GM12878 (cell line): Measurements from ENCODE around the gene DDX10. TPM values are rescaled to one million over a fixed set of nuclear protein-coding genes. Genes with fewer than 3 reads are reported as not detected.

ENCODE experiments used
- BRCA1 ChIP-seq: IDR thresholded peaks from 2 replicates; pipeline ENCODE4 v1.6.1; 2011; ENCODE audit warnings: low read depth, low read length, improper control_type of control experiment
- CBFB ChIP-seq: IDR thresholded peaks from 2 replicates; pipeline ENCODE4 v1.6.1; 2016; ENCODE audit warnings: antibody characterized with exemption, low read depth
- CREM ChIP-seq: IDR thresholded peaks from 2 replicates; pipeline ENCODE4 v1.6.1; 2014; ENCODE audit warnings: antibody characterized with exemption, low read depth
- ETV6 ChIP-seq, 2 experiments: fragments of 450-650 bp in 1 of 2; IDR thresholded peaks in 1 of 2; conservative IDR thresholded peaks in 1 of 2; 2 replicates each; pipeline ENCODE4 v1.6.1; 2014; ENCODE audit warnings: antibody characterized with exemption in 1 of 2, borderline replicate concordance in 1 of 2, low read depth in 1 of 2, mild to moderate bottlenecking in 1 of 2, moderate library complexity in 1 of 2
- IKZF2 ChIP-seq, 2 experiments: fragments of 450-650 bp; IDR thresholded peaks; 2 replicates each; pipeline ENCODE4 v1.6.1; 2017; ENCODE audit warnings: mild to moderate bottlenecking in 2 of 2, moderate library complexity in 2 of 2
- JUNB ChIP-seq: IDR thresholded peaks from 2 replicates; pipeline ENCODE4 v1.6.1; 2016; ENCODE audit warnings: antibody characterized with exemption, mild to moderate bottlenecking
- JUND ChIP-seq: IDR thresholded peaks from 2 replicates; pipeline ENCODE4 v1.6.1; 2012; ENCODE audit warnings: low read depth, mild to moderate bottlenecking, low read length, improper control_type of control experiment, moderate library complexity
- KLF5 ChIP-seq: fragments of 450-650 bp; IDR thresholded peaks from 2 replicates; pipeline ENCODE4 v1.6.1; 2014; ENCODE audit warnings: mild to moderate bottlenecking; ENCODE audit not compliant: partially characterized antibody
- LARP7 ChIP-seq: fragments of 450-650 bp; IDR thresholded peaks from 2 replicates; pipeline ENCODE4 v1.6.1; 2017; ENCODE audit warnings: mild to moderate bottlenecking
- MYB ChIP-seq: fragments of 150-350 bp; IDR thresholded peaks from 2 replicates; pipeline ENCODE4 v1.6.1; 2014; ENCODE audit warnings: mild to moderate bottlenecking, low read depth, low read length, borderline replicate concordance
- MYC ChIP-seq: IDR thresholded peaks from 2 replicates; pipeline ENCODE4 v1.6.1; 2011; ENCODE audit warnings: mild to moderate bottlenecking, low read length, moderate library complexity, inconsistent platforms; ENCODE audit not compliant: insufficient read depth, insufficient replicate concordance, insufficient read length, severe bottlenecking
- PAX5 ChIP-seq: IDR thresholded peaks from 2 replicates; pipeline ENCODE4 v1.6.1; 2011; ENCODE audit warnings: low read depth, low read length, borderline replicate concordance
- POLR2AphosphoS2 ChIP-seq: IDR thresholded peaks from 2 replicates; pipeline ENCODE4 v1.6.1; 2011; ENCODE audit warnings: low read depth, mild to moderate bottlenecking, low read length, improper control_type of control experiment, moderate library complexity
- RBBP5 ChIP-seq: fragments of 200-600 bp; sonication (generic); conservative IDR thresholded peaks from 2 replicates; pipeline ENCODE4 v1.6.1; 2016
- RCOR1 ChIP-seq: conservative IDR thresholded peaks from 2 replicates; pipeline ENCODE4 v1.6.1; 2012; ENCODE audit warnings: low read depth, low read length, improper control_type of control experiment
- RUNX3 ChIP-seq: IDR thresholded peaks from 2 replicates; pipeline ENCODE4 v1.6.1; 2012; ENCODE audit warnings: low read length, inconsistent platforms
- SIN3A ChIP-seq: IDR thresholded peaks from 2 replicates; pipeline ENCODE4 v1.6.1; 2012; ENCODE audit warnings: low read depth, low read length, improper control_type of control experiment
- SMC3 ChIP-seq: IDR thresholded peaks from 2 replicates; pipeline ENCODE4 v1.6.1; 2011; ENCODE audit warnings: low read length, improper control_type of control experiment, borderline replicate concordance
- TCF12 ChIP-seq: IDR thresholded peaks from 2 replicates; pipeline ENCODE4 v1.6.1; 2011; ENCODE audit warnings: low read depth, mild to moderate bottlenecking, low read length
- TCF3 ChIP-seq: IDR thresholded peaks from 2 replicates; pipeline ENCODE4 v1.6.1; 2012; ENCODE audit warnings: low read depth, mild to moderate bottlenecking, low read length, borderline replicate concordance; ENCODE audit not compliant: insufficient read depth
- ZNF207 ChIP-seq: fragments of 450-650 bp; IDR thresholded peaks from 2 replicates; pipeline ENCODE4 v1.6.1; 2014; ENCODE audit warnings: antibody characterized with exemption, mild to moderate bottlenecking, borderline replicate concordance
- ZSCAN29 ChIP-seq: fragments of 450-650 bp; IDR thresholded peaks from 2 replicates; pipeline ENCODE4 v1.6.1; 2017; ENCODE audit warnings: mild to moderate bottlenecking, moderate library complexity
- polyA plus RNA-seq, 11 experiments: library from polyadenylated mRNA; depleted of rRNA in 4 of 11; unstranded in 6 of 11; stranded (reverse) in 5 of 11; fragments of >200 nt; fragmentation: Nextera tagmentation in 4 of 11; fragmentation: Illumina TruSeq in 1 of 11; extraction: Ambion mirVana in 4 of 11; extraction: Trizol in 1 of 11; gene quantifications; 1 replicate in 1 of 11; 2 replicates in 10 of 11; pipeline versions ENCODE4 v1.2.1 to v1.2.3, GENCODE V29; 2011 to 2016; ENCODE audit warnings: inconsistent platforms in 2 of 11, missing spikeins in 2 of 11, low read depth in 1 of 11
- total RNA-seq, 4 experiments: library from RNA; depleted of rRNA in 3 of 4; stranded (reverse); fragments of >200 nt in 3 of 4; fragmentation: Illumina TruSeq in 1 of 4; extraction: Trizol in 1 of 4; gene quantifications; 2 replicates each; pipeline versions ENCODE4 v1.2.1 to v1.2.3, GENCODE V29; 2013 to 2021
- TF ChIP-seq, protein P1 (sequence below): IDR thresholded peaks from 2 replicates; pipeline ENCODE4 v1.6.1; 2011; ENCODE audit warnings: borderline replicate concordance, low read depth, mild to moderate bottlenecking, moderate library complexity, low read length; ENCODE audit not compliant: insufficient read depth, poor library complexity, severe bottlenecking
- TF ChIP-seq, protein P2 (sequence below): fragments of 450-650 bp; formaldehyde crosslinking; IDR thresholded peaks from 2 replicates; pipeline ENCODE4 v1.4.0; 2020; ENCODE audit warnings: mild to moderate bottlenecking, moderate library complexity
- TF ChIP-seq, protein P3 (sequence below): IDR thresholded peaks from 2 replicates; pipeline ENCODE4 v1.6.1; 2011; ENCODE audit warnings: mild to moderate bottlenecking, low read depth, low read length, moderate library complexity; ENCODE audit not compliant: insufficient replicate concordance

DDX10 gene
- total and polyA plus RNA-seq, 10 of the 15 experiments (the other 5 are each of a cell fraction or from before 2014, with no cell fraction given), result 20.9 to 51.5 (median 31.9) TPM

DNA sequence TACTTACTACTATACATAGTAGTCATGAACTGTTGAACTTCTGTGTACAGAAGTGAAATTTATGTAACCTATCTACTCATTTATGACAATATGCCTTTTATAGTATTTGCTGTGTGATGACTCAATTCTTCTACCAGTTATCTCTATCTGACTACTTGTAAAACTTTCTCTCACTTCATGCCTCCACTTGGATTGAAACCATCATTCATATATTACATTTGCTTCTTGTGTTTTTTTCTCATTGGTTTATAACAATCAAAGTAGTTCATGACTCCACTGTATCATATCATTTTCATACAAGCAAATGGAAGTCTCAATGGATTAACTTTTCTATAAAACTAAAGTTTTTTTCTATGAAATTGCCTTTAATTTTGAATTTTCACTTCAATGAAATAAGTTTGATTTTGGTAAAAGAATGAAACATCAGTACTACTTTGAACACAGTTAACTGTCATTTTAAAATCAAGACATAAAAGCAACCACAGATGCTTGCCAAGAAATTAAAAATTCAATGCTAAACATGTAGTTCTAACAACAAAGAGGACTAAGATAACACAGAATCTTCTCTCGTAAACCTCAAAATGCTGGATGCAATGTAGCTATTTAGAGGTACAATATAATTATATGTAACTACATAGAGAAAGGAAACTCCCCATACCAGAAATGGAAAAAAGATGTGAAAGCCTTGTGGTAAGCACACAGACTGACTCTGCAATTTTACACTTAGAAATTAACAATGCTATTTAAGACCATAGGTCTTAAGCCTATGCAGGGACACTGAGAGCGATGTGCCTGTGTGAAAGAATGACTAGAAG, 43.7 kb upstream of the DDX10 start (continued):
- TF ChIP-seq, protein P1, sequence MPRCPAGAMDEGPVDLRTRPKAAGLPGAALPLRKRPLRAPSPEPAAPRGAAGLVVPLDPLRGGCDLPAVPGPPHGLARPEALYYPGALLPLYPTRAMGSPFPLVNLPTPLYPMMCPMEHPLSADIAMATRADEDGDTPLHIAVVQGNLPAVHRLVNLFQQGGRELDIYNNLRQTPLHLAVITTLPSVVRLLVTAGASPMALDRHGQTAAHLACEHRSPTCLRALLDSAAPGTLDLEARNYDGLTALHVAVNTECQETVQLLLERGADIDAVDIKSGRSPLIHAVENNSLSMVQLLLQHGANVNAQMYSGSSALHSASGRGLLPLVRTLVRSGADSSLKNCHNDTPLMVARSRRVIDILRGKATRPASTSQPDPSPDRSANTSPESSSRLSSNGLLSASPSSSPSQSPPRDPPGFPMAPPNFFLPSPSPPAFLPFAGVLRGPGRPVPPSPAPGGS, result peak; percentile 86
- no peak for TF ChIP-seq MYB
- no peak for TF ChIP-seq TCF3
- TF ChIP-seq JUNB, result peak; percentile 99
- TF ChIP-seq POLR2AphosphoS2, result no peak
- peak; percentile 88 for TF ChIP-seq CREM
- TF ChIP-seq, protein P2, sequence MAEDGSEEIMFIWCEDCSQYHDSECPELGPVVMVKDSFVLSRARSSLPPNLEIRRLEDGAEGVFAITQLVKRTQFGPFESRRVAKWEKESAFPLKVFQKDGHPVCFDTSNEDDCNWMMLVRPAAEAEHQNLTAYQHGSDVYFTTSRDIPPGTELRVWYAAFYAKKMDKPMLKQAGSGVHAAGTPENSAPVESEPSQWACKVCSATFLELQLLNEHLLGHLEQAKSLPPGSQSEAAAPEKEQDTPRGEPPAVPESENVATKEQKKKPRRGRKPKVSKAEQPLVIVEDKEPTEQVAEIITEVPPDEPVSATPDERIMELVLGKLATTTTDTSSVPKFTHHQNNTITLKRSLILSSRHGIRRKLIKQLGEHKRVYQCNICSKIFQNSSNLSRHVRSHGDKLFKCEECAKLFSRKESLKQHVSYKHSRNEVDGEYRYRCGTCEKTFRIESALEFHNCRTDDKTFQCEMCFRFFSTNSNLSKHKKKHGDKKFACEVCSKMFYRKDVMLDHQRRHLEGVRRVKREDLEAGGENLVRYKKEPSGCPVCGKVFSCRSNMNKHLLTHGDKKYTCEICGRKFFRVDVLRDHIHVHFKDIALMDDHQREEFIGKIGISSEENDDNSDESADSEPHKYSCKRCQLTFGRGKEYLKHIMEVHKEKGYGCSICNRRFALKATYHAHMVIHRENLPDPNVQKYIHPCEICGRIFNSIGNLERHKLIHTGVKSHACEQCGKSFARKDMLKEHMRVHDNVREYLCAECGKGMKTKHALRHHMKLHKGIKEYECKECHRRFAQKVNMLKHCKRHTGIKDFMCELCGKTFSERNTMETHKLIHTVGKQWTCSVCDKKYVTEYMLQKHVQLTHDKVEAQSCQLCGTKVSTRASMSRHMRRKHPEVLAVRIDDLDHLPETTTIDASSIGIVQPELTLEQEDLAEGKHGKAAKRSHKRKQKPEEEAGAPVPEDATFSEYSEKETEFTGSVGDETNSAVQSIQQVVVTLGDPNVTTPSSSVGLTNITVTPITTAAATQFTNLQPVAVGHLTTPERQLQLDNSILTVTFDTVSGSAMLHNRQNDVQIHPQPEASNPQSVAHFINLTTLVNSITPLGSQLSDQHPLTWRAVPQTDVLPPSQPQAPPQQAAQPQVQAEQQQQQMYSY, result no peak
- no peak for TF ChIP-seq ZNF207
- TF ChIP-seq JUND, result peak; percentile 84
- no peak for TF ChIP-seq KLF5
- 0 out of 4 replicates have a peak, but pooled peaks of 1 of the 2 experiments have one; percentile 35 for TF ChIP-seq ETV6 (conservative IDR thresholded peaks at IDR 0.05 in 1 of 2, IDR thresholded peaks at IDR 0.05 in 1 of 2; ENCODE audit: borderline replicate concordance in 1 of 2, low read depth in 1 of 2)
- TF ChIP-seq RUNX3, result peak; percentile 96
- 0 out of 2 replicates have a peak, but pooled peaks have one; percentile 17 for TF ChIP-seq PAX5
- no peak for TF ChIP-seq ZSCAN29
- TF ChIP-seq, protein P3, sequence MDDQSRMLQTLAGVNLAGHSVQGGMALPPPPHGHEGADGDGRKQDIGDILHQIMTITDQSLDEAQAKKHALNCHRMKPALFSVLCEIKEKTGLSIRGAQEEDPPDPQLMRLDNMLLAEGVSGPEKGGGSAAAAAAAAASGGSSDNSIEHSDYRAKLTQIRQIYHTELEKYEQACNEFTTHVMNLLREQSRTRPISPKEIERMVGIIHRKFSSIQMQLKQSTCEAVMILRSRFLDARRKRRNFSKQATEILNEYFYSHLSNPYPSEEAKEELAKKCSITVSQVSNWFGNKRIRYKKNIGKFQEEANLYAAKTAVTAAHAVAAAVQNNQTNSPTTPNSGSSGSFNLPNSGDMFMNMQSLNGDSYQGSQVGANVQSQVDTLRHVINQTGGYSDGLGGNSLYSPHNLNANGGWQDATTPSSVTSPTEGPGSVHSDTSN, result no peak
- peak; percentile 58 to 70; a peak in 2 of 4 replicates for TF ChIP-seq IKZF2 (IDR thresholded peaks at IDR 0.05)
- TF ChIP-seq CBFB, result peak; percentile 58
- TF ChIP-seq LARP7, result no peak
- no peak for TF ChIP-seq MYC
- TF ChIP-seq BRCA1, result no peak
- TF ChIP-seq TCF12, result no peak
- 0 out of 2 replicates have a peak, but pooled peaks have one; percentile 65 for TF ChIP-seq RBBP5
- TF ChIP-seq SMC3, result no peak; the same call in 1 of the 2 replicates
- no peak for TF ChIP-seq SIN3A
- TF ChIP-seq RCOR1, result no peak
